IMR-90 (cell line): Measurements from ENCODE around the gene SNX33. TPM values are rescaled to one million over a fixed set of nuclear protein-coding genes. Genes with fewer than 3 reads are reported as not detected.
"Not testable (repeated sequence)": the region's sequence is repeated elsewhere in the genome, so short reads cannot be mapped to it uniquely, and the experiment has no call there.

Experiments
- ATAC-seq: fragments of 200-7000 bp; cut with Tn5 transposase; 2 replicates; pipeline ENCODE4 v1.9.1; 2020; ENCODE audit warnings: low read depth, mild to moderate bottlenecking, moderate library complexity
- BruUV-seq: library from RNA; stranded (reverse); fragments of 400-500 nt; replicated peaks from 2 replicates; lab custom pipeline; 2021; lab: Mats Ljungman, UMichigan
- CTCF ChIA-PET: fragments of 300-600 bp; formaldehyde crosslinking; extraction: SDS; loops from one replicate; lab custom pipeline; 2021; ENCODE audit warnings: antibody characterized with exemption; lab: Yijun Ruan, JAX
- POLR2A ChIA-PET: fragments of 300-600 bp; sonication (Branson Sonifier 250); formaldehyde crosslinking; loops from one replicate; lab custom pipeline; 2022; ENCODE audit warnings: antibody characterized with exemption; ENCODE audit not compliant: unreplicated experiment; lab: Charles Lee
- DNase-seq: peaks from one replicate; pipeline ENCODE4 v3.0.0; 2013
- H2AFZ ChIP-seq: replicated peaks from 2 replicates; pipeline ENCODE3; 2013; ENCODE audit warnings: low read length, mild to moderate bottlenecking; ENCODE audit not compliant: poor library complexity
- H2AK5ac ChIP-seq: 2 replicates; pipeline ENCODE4 v1.6.1; 2013; ENCODE audit warnings: low read depth, low read length, inconsistent platforms
- H2AK9ac ChIP-seq: replicated peaks from 2 replicates; pipeline ENCODE3; 2013; ENCODE audit warnings: mild to moderate bottlenecking, low read depth, low read length, moderate library complexity; ENCODE audit not compliant: poor library complexity
- H2BK120ac ChIP-seq: 2 replicates; pipeline ENCODE4 v1.6.1; 2013; ENCODE audit warnings: low read depth, low read length, inconsistent platforms
- H2BK15ac ChIP-seq: 3 replicates; pipeline ENCODE4 v1.6.1; 2013; ENCODE audit warnings: low read depth, low read length, inconsistent platforms
- H2BK20ac ChIP-seq: 2 replicates; pipeline ENCODE4 v1.6.1; 2013; ENCODE audit warnings: low read depth, mild to moderate bottlenecking, inconsistent platforms, low read length, moderate library complexity
- H2BK5ac ChIP-seq: 2 replicates; pipeline ENCODE4 v1.6.1; 2013; ENCODE audit warnings: mild to moderate bottlenecking, low read depth, low read length, inconsistent platforms; ENCODE audit not compliant: poor library complexity, severe bottlenecking
- H3K14ac ChIP-seq: replicated peaks from 2 replicates; pipeline ENCODE4 v1.6.1; 2013; ENCODE audit warnings: low read depth, low read length, inconsistent platforms
- H3K18ac ChIP-seq: 2 replicates; pipeline ENCODE4 v1.6.1; 2013; ENCODE audit warnings: low read depth, low read length, control low read depth
- H3K23ac ChIP-seq: 2 replicates; pipeline ENCODE4 v1.6.1; 2013; ENCODE audit warnings: low read depth, low read length, inconsistent platforms
- H3K27ac ChIP-seq: 2 replicates; pipeline ENCODE4 v1.5.1; 2013; ENCODE audit warnings: mild to moderate bottlenecking, control low read depth, low read length; ENCODE audit not compliant: insufficient read depth
- H3K27me3 ChIP-seq: 2 replicates; pipeline ENCODE4 v1.6.1; 2013; ENCODE audit warnings: low read length; ENCODE audit not compliant: control insufficient read depth, insufficient read depth
- H3K36me3 ChIP-seq: 2 replicates; pipeline ENCODE4 v1.6.1; 2013; ENCODE audit warnings: low read length, mixed read lengths; ENCODE audit not compliant: control insufficient read depth, insufficient read depth
- H3K4ac ChIP-seq: 2 replicates; pipeline ENCODE4 v1.6.1; 2013; ENCODE audit warnings: low read depth, low read length, inconsistent platforms
- H3K4me1 ChIP-seq: 2 replicates; pipeline ENCODE4 v1.6.1; 2013; ENCODE audit warnings: low read length, mixed read lengths; ENCODE audit not compliant: control insufficient read depth, insufficient read depth
- H3K4me2 ChIP-seq: 2 replicates; pipeline ENCODE4 v1.6.1; 2013; ENCODE audit warnings: low read depth, mild to moderate bottlenecking, control low read depth, low read length, moderate library complexity
- H3K4me3 ChIP-seq: 2 replicates; pipeline ENCODE4 v1.5.1; 2013; ENCODE audit warnings: low read depth, mild to moderate bottlenecking, control low read depth, low read length, moderate library complexity; ENCODE audit not compliant: insufficient read depth
- H3K56ac ChIP-seq: 2 replicates; pipeline ENCODE4 v1.6.1; 2013; ENCODE audit warnings: low read length, inconsistent platforms; ENCODE audit not compliant: insufficient read depth; ENCODE audit errors: extremely low read depth
- H3K79me1 ChIP-seq, 2 experiments: 2 replicates each; pipeline ENCODE4 v1.6.1; 2013; ENCODE audit warnings: low read length in 2 of 2, inconsistent platforms in 1 of 2, low read depth in 1 of 2
- H3K9ac ChIP-seq: 2 replicates; pipeline ENCODE4 v1.6.1; 2013; ENCODE audit warnings: low read depth, low read length, control low read depth
- H3K9me1 ChIP-seq: 2 replicates; pipeline ENCODE4 v1.6.1; 2013; ENCODE audit warnings: low read length, inconsistent platforms; ENCODE audit not compliant: insufficient read depth
- H3K9me3 ChIP-seq: 2 replicates; pipeline ENCODE4 v1.6.1; 2013; ENCODE audit warnings: low read length; ENCODE audit not compliant: control insufficient read depth, insufficient read depth
- H4K20me1 ChIP-seq: 2 replicates; pipeline ENCODE4 v1.6.1; 2013; ENCODE audit warnings: low read length, inconsistent platforms; ENCODE audit not compliant: insufficient read depth
- H4K5ac ChIP-seq: 2 replicates; pipeline ENCODE4 v1.6.1; 2013; ENCODE audit warnings: mild to moderate bottlenecking, low read depth, low read length, control low read depth
- H4K8ac ChIP-seq, 2 experiments: 2 replicates each; pipeline ENCODE4 v1.6.1; 2013; ENCODE audit warnings: low read depth in 2 of 2, low read length in 2 of 2, control low read depth in 1 of 2, inconsistent platforms in 1 of 2
- H4K91ac ChIP-seq: 2 replicates; pipeline ENCODE4 v1.6.1; 2013; ENCODE audit warnings: low read depth, low read length, inconsistent platforms; ENCODE audit not compliant: insufficient read depth
- RAD21 ChIP-seq: IDR thresholded peaks from 2 replicates; pipeline ENCODE4 v1.6.1; 2012; ENCODE audit warnings: low read length, improper control_type of control experiment
- SMC3 ChIP-seq: fragments of 150-350 bp; IDR thresholded peaks from 2 replicates; pipeline ENCODE4 v1.6.1; 2016; ENCODE audit warnings: low read depth, mild to moderate bottlenecking, antibody characterized with exemption, low read length, moderate library complexity
- WGBS, 2 experiments: methylation state at CpG; one replicate each; pipeline versions ENCODE4 v1.1.5 to v1.1.7; 2013; ENCODE audit warnings: missing lambda C conversion rate in 2 of 2; ENCODE audit not compliant: insufficient read length in 1 of 2; ENCODE audit errors: extremely low coverage in 2 of 2; 5-methylcytosine and 5-hydroxymethylcytosine counted together
- dilution Hi-C: fragments of 300-500 bp; cut with HindIII; formaldehyde crosslinking; loops from one replicate; pipeline ENCODE4 v1.14.3; 2018; ENCODE audit warnings: low sequenced_read_pairs; ENCODE audit not compliant: unreplicated experiment
- in situ Hi-C: fragments of 300-500 bp; cut with MboI; formaldehyde crosslinking; loops from 3 replicates; pipeline ENCODE4 v1.14.3; 2019; ENCODE audit warnings: low sequenced_read_pairs, inconsistent platforms, mixed read lengths
- intact Hi-C: fragments of 100-400 bp; cut with micrococcal nuclease; formaldehyde crosslinking; loops from 2 replicates; pipeline ENCODE4 v1.10.0; 2022
- polyA plus RNA-seq, 3 experiments: library from polyadenylated mRNA; depleted of rRNA; stranded (reverse); fragments of >200 nt; gene quantifications; 2 replicates each; pipeline ENCODE4 v1.2.3, GENCODE V29; 2012; ENCODE audit warnings: low replicate concordance in 1 of 3
- total RNA-seq: library from RNA; depleted of rRNA; stranded (reverse); fragments of >200 nt; gene quantifications from 2 replicates; pipeline ENCODE4 v1.2.3, GENCODE V29; 2012
- TF ChIP-seq, protein P1 (sequence below): conservative IDR thresholded peaks from 2 replicates; pipeline ENCODE4 v1.5.1; 2012; ENCODE audit warnings: mild to moderate bottlenecking, low read depth, low read length, improper control_type of control experiment

The SNX33 gene
- total and polyA plus RNA-seq, 2 of the 4 experiments (the other 2 are of a cell fraction) = 12.7 to 14.6 TPM

DNA sequence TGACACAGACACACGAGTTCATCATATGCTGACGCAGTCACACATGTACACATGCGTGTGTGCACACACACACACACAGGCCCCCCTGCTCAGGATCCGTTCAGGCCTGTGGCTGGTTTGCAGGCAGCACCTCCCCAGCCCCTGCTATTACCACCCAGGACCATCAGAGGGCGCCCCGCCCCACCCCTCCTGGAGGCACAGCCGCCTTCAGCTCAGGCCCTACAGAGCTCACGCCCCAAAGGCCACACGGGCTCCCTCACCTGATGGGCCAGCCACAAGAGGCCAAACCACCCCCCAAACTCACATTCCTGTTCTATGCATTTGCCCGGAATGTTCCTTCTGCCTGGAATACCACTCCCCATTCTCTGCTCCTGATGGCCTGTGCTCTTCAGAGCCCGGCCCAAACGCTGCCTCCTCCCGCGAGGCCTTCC, 38.5 kb downstream of the SNX33 start:
- H3K27ac ChIP-seq, H3K4ac ChIP-seq, H3K18ac ChIP-seq, dilution Hi-C loops, H4K20me1 ChIP-seq, H2AK5ac ChIP-seq, H2AFZ ChIP-seq, H4K91ac ChIP-seq, BruUV-seq, H3K23ac ChIP-seq, H2BK5ac ChIP-seq, H2BK20ac ChIP-seq, H3K9me3 ChIP-seq, H4K5ac ChIP-seq, H3K4me3 ChIP-seq, H3K9me1 ChIP-seq, H4K8ac ChIP-seq, H3K14ac ChIP-seq, H2BK120ac ChIP-seq, H3K27me3 ChIP-seq, H3K4me1 ChIP-seq, H3K56ac ChIP-seq, H2BK15ac ChIP-seq, POLR2A ChIA-PET, H3K4me2 ChIP-seq, H3K9ac ChIP-seq, DNase-seq: not testable (repeated sequence)
- ATAC-seq = peak; percentile 96
- CTCF ChIA-PET = interaction anchor here (0.6 to 0.7 kb wide), 5 partner anchors 17 to 253 kb away, joined by 3 to 4 read pairs (median 3); a partner anchor contains a TSS
- H2AK9ac ChIP-seq = peak overlapping the region; percentile 24
- intact Hi-C loops = loop anchor here (1.0 kb wide), 2 partner anchors 47 to 116 kb away; no protein-coding TSS in a partner anchor
- 25% methylated on average over 5 of the region's 14 CpGs; no CpG with 5 or more reads in 1 of the 2 experiments for WGBS, 2 experiments
- H3K79me1 ChIP-seq = peaks cover 6 to 37% of the 10 kb centered on the region in 2 experiments; a peak in 3 of 4 replicates
- H3K36me3 ChIP-seq = peaks cover 20% of the 10 kb centered on the region
- peak; percentile 65 for TF ChIP-seq SMC3
- TF ChIP-seq RAD21 = peak; percentile 71
- TF ChIP-seq, protein P1, sequence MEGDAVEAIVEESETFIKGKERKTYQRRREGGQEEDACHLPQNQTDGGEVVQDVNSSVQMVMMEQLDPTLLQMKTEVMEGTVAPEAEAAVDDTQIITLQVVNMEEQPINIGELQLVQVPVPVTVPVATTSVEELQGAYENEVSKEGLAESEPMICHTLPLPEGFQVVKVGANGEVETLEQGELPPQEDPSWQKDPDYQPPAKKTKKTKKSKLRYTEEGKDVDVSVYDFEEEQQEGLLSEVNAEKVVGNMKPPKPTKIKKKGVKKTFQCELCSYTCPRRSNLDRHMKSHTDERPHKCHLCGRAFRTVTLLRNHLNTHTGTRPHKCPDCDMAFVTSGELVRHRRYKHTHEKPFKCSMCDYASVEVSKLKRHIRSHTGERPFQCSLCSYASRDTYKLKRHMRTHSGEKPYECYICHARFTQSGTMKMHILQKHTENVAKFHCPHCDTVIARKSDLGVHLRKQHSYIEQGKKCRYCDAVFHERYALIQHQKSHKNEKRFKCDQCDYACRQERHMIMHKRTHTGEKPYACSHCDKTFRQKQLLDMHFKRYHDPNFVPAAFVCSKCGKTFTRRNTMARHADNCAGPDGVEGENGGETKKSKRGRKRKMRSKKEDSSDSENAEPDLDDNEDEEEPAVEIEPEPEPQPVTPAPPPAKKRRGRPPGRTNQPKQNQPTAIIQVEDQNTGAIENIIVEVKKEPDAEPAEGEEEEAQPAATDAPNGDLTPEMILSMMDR = peak; percentile 63
- in situ Hi-C loops = loop anchor here (5.0 kb wide), 2 partner anchors 46 to 121 kb away; no protein-coding TSS in a partner anchor
